A549 (cell line): Measurements from ENCODE around the gene CERS5.

Experiments used
- BHLHE40 ChIP-seq: IDR thresholded peaks from 2 replicates; pipeline ENCODE4 v1.6.1; 2012; ENCODE audit warnings: low read depth, low read length, inconsistent platforms
- EP300 ChIP-seq, 2 experiments: fragments of >200 bp; sonication (Bioruptor Twin); formaldehyde crosslinking; IDR thresholded peaks; 2 replicates in 1 of 2; 3 replicates in 1 of 2; pipeline ENCODE4 v1.6.1; 2016 to 2017
- ESRRA ChIP-seq: fragments of 150-350 bp; IDR thresholded peaks from 2 replicates; pipeline ENCODE4 v1.6.1; 2014; ENCODE audit warnings: mild to moderate bottlenecking, low read length, borderline replicate concordance
- FOSL2 ChIP-seq, 2 experiments: fragments of 450-650 bp in 1 of 2; fragments of >200 bp in 1 of 2; sonication (Bioruptor Twin) in 1 of 2; formaldehyde crosslinking; IDR thresholded peaks; 2 replicates each; pipeline versions ENCODE4 v1.5.0 to v1.6.1; 2016 to 2020; ENCODE audit warnings: mild to moderate bottlenecking in 1 of 2, moderate library complexity in 1 of 2
- MAZ ChIP-seq: fragments of 150-350 bp; IDR thresholded peaks from 2 replicates; pipeline ENCODE4 v1.6.1; 2014; ENCODE audit warnings: antibody characterized with exemption, low read depth, low read length, borderline replicate concordance
- MYC ChIP-seq: IDR thresholded peaks from 2 replicates; pipeline ENCODE4 v1.6.1; 2012; ENCODE audit warnings: mild to moderate bottlenecking, inconsistent platforms, low read length, improper control_type of control experiment, borderline replicate concordance
- POLR2A ChIP-seq: IDR thresholded peaks from 2 replicates; pipeline ENCODE4 v1.6.1; 2012; ENCODE audit warnings: mild to moderate bottlenecking, low read length
- TF ChIP-seq, protein P1 (sequence below): fragments of >200 bp; sonication (Bioruptor Twin); formaldehyde crosslinking; IDR thresholded peaks from 3 replicates; pipeline ENCODE4 v1.5.1; 2016
- TF ChIP-seq, protein P2 (sequence below): IDR thresholded peaks from 2 replicates; pipeline ENCODE4 v1.6.1; 2012; ENCODE audit warnings: low read depth, borderline replicate concordance

DNA sequence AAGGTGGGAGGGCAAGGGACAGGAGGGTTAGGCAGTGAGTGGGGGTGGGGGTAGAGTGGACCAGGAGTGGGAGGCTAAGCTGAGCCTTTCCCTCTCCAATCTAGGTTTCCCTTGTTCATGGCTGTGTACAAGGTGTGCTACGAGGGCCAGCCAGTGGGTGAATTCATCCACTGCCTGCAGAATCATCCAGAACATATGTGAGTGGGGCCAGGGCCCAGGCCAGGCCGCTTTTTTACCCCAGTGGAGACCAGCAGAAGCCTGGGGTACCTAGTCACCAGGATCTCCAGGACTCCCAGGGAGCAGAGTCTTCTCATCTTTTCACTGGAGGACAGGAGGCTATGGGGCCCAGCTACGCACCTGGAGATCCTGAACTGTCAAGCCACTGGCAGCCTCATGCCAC lies 57.9 kb downstream of the CERS5 start:
- TF ChIP-seq ESRRA, result no peak
- TF ChIP-seq, protein P1, sequence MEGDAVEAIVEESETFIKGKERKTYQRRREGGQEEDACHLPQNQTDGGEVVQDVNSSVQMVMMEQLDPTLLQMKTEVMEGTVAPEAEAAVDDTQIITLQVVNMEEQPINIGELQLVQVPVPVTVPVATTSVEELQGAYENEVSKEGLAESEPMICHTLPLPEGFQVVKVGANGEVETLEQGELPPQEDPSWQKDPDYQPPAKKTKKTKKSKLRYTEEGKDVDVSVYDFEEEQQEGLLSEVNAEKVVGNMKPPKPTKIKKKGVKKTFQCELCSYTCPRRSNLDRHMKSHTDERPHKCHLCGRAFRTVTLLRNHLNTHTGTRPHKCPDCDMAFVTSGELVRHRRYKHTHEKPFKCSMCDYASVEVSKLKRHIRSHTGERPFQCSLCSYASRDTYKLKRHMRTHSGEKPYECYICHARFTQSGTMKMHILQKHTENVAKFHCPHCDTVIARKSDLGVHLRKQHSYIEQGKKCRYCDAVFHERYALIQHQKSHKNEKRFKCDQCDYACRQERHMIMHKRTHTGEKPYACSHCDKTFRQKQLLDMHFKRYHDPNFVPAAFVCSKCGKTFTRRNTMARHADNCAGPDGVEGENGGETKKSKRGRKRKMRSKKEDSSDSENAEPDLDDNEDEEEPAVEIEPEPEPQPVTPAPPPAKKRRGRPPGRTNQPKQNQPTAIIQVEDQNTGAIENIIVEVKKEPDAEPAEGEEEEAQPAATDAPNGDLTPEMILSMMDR, result no peak
- no peak for TF ChIP-seq EP300 (IDR thresholded peaks at IDR 0.05)
- TF ChIP-seq MAZ, result no peak
- no peak for TF ChIP-seq MYC
- no peak for TF ChIP-seq FOSL2 (IDR thresholded peaks at IDR 0.05)
- TF ChIP-seq FOSL2 (CRISPR knock-in tag; IDR thresholded peaks at IDR 0.05), result no peak
- no peak for TF ChIP-seq BHLHE40
- TF ChIP-seq, protein P2, sequence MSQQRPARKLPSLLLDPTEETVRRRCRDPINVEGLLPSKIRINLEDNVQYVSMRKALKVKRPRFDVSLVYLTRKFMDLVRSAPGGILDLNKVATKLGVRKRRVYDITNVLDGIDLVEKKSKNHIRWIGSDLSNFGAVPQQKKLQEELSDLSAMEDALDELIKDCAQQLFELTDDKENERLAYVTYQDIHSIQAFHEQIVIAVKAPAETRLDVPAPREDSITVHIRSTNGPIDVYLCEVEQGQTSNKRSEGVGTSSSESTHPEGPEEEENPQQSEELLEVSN, result no peak
- no peak for TF ChIP-seq POLR2A
